GM19035 (cell line): ENCODE data around the gene ZNF837.
A peak's percentile ranks its signal among the peaks of the same experiment; 100 is the strongest.

Experiments
- ATAC-seq: cut with Tn5 transposase; IDR thresholded peaks from one replicate; pipeline ENCODE4 v1.9.1; 2021; ENCODE audit not compliant: unreplicated experiment

The ZNF837 gene

GRCh38 chr19:58372311-58373133 is 8.3 kb downstream of the ZNF837 start:
- ATAC-seq, result no peak

GRCh38 chr19:58368561-58369360 is 12.1 kb downstream of the ZNF837 start:
- ATAC-seq, result no peak

DNA sequence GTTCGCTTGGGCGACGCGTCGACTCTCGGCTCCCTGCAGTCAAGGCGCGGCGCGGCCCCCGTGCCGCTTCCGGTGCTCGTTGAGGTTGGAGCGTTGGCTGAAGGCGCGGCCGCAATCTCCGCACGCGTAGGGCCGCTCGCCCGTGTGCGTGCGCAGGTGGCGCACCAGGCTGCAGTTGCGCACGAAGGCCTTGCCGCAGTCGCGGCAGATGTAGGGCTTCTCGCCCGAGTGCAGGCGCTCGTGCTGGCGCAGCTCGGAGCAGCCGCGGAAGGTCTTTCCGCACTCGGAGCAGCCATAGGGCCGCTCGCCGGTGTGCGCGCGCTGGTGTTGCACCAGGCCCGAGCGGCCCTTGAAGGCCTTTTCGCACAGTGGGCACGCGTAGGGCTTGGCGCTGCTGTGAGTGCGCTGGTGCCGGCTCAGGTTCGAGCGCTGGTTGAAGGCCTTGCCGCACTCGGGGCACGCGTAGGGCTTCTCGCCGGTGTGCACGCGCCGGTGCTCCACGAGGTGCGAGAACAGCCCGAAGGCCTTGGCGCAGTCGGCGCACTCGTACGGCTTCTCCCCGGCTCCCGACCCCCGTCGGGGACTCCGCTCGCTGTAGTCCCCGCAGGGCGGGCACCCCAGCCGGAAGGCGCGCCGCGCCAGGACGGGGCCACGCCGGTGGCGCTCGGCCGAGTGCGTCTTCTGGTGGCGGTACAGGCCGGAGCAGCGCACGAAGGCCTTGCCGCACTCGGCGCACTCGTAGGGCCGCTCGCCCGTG is 13.0 kb downstream of the ZNF837 start:
- ATAC-seq, result no peak

- ATAC-seq, result no peak
Observed at GRCh38 chr19:58366585-58367430, 14.0 kb downstream of the ZNF837 start.

DNA sequence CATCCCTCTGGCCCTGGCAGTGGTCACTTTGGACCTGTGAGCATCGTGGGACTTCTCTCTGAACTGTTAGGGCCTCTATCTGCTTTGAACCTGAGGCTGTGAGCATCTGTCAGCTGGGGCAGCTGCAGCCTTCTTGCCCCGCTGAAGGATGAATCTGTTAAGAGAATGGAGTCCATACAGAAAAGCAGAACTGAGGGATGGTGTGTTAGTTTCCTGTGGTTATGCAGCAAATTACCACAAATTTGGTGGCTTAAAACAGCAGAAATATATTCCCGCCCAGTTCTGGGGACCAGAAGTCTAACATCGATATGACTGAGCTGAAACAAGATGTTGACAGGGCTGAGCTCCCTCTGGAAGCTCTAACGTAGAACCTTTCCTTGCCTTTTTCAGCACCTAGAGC is 16.7 kb downstream of the ZNF837 start:
- no peak for ATAC-seq

DNA sequence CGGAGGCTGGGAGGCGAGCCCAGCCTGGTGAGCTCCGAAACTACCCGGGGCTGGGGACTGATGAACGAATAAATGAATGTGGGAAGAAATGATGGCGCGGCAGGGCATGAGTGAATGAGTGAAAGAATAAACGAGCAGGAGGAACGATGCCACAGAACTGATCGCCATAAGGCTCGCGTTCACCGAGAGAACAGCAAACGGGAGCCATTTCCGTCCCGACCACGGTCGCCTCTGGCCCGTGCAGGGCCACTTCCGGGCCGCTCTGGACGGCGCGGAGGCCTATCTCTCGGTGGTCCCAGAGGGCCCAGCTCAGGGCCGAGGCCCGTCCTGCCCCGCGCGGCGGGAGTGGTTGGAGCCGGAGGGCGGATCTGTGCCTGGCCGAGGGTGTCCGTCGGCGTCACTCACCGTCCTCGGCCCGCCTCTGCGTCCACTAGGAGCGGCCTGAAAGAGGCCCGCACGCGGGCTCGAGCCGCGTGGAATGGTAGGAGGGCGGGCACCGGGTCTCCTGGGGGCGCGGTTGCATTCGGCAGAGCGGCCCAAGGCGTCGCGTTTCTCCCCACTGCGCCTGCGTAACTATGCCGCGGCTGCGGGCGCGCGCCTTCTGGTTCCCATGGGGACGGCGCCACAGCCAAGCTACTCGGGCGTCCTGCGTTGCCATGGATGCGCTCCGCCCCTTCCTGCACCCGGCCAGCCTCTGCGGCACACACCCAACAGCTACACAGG is 18.4 kb downstream of the ZNF837 start, which contains the start of gene ZNF497:
TSS of gene ZNF497 (minus strand) at position 480 of the 723 bp plus-strand sequence. CDS start 5,116 bp downstream, outside the sequence.
- ATAC-seq, result peak; percentile 85

- no peak for ATAC-seq
Observed at GRCh38 chr19:58361900-58362271, 18.9 kb downstream of the ZNF837 start.

DNA sequence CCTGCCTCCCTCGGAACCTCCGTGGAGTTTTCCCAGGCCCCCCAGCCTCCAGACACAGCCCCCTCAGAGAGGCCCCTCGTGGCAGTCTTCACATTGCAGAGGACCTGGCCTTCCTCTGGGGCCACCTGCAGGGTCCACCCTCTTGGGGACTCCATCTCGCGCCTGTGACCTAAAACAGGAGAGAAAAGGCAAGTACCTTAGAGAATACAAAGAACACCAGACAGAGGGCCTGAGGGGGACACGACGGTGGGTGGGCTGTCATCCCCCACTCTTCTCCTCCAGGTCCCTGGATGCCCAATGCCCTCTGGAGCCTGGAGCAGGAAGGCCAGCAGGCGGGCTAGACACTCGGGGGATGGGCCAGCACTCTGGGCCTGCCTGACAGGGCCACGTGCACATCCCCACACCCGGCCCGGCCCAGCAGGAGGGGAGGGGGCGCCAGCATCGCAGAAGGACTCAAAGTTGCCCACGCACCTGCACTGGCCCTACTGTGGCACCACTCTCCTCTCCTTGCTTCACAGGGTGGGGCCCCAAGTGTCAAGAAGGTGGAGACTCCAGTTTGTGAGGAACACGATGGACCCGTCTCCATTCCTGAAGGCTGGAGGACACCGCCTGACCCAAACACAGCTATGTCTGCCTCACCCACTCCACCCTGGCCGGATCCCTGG is 23.2 kb downstream of the ZNF837 start:
- no peak for ATAC-seq

DNA sequence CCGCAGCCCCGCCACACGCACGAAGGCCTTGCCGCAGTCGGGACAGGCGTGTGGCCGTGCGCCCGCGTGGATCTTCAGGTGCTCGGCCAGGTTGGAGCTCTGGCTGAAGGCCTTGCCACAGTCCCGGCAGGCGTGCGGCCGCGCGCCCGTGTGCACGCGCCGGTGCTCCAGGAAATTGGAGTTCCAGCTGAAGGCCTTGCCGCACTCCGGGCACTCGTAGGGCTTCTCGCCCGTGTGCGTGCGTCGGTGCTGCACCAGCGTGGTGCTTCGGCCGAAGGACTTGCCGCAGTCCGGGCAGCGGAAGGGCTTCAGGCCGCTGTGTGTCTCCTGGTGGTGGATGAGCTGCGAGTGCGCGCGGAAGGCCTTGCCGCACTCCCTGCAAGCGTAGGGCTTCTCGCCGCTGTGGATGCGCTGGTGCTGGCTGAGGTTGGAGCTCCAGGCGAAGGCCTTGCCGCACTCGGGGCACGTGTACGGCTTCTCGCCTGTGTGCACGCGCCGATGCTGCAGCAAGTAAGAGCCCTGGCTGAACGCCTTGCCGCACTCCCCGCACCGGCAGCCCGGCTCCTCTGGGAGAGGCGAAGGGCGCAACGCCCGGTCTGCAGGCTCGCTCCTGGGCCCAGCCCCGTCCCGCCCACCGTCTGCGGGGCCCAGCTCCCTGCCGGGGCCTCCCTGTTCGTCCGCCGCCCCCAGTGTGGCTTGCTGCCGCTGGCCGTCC is 23.9 kb downstream of the ZNF837 start:
- no peak for ATAC-seq

GRCh38 chr19:58355908-58356765 is 24.7 kb downstream of the ZNF837 start:
- no peak for ATAC-seq

- ATAC-seq, result no peak
Observed at GRCh38 chr19:58355215-58355796, 25.5 kb downstream of the ZNF837 start.

- no peak for ATAC-seq
Observed at GRCh38 chr19:58354478-58355030, 26.3 kb downstream of the ZNF837 start.

DNA sequence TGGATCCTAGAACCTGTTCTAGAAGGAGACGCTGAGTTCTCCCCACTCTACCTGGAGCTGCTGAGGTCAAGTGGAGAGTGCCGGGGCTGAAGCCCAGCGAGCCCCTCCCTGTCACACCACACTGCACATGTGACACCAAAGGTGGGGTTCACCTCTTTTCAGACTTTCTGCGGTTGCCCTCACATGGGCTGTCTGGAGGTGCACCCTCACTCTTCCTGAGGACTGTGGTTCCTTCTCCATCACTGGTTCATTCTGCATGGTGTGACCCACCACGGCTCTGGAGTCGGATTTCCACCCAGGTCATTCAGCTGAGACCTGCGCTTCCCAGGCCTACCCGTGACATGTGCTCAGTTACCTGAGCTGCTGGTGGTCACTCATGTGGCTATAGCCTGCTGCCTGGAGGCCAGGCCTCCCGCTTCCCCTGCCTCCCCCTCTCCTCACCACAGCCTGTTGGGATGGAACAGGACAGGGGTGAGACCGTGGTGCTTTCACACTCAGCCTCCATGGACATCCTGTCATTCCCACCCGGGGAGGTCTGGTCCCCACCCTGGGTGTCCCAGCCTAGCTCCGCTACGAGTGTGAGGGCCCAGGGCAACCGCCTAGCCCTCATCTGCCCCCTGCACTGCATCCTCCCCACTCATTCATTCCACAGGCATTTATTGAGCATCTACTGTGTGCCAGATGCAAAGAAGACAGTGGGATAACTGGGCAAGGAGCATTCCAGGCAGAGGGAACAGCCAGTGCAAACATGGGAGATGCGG is 26.9 kb downstream of the ZNF837 start:
- no peak for ATAC-seq

DNA sequence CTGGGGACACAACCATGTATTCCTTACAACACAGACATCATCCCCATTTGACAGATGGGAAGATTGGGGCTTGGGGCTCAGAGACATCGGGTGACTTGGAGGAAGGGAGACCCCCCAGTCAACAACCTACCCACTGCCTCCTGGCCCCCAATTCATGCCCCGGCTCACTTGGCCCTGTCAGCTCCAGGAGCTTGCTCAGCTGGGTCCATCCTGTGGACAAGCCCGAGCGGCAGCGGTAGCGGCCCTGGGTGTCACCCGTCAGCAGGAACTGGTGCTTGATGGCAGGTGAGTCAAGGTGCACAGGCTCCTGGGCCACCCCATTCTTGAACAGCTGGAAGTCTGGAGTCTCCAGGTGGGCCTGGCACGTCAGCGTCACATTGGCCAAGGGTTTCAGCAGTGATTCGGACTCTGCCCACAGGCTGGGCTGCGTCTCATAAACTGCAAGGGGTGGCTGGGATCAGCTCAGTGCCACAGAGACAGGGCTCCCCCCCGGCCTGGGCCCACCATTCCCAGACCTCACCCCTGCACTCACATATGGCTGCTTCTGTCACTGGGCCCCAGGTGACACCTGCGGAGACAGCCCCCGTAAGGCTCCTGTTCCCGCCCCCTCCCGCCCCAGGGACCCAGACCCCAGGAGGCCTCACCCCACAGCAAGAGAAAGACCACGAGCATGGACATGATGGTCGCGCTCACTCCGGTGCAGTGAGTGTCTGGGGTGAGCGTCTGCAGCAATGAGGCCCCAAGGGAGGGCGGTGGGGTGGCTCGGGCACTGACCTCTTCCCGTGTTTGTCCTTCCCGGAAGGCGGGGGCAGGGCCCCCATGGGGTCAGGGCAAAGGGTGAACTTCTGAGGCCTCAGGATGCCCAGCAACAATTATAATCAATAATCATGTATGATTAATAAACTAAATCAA is 27.8 kb downstream of the ZNF837 start, which contains the start of gene A1BG:
TSS of gene A1BG (minus strand) at position 733 of the 912 bp plus-strand sequence. CDS start at position 678, 55 bp downstream.
- ATAC-seq, result no peak
